ENCODE data around the gene UAP1L1. TPM values are rescaled to one million over a fixed set of nuclear protein-coding genes. Genes with fewer than 3 reads are reported as not detected.

UAP1L1 gene
- total and polyA plus RNA-seq, 9 of the 15 experiments (the other 6 are each of a cell fraction or from before 2014, with no cell fraction given) = 0.20 to 8.6 (median 3.7) TPM

DNA sequence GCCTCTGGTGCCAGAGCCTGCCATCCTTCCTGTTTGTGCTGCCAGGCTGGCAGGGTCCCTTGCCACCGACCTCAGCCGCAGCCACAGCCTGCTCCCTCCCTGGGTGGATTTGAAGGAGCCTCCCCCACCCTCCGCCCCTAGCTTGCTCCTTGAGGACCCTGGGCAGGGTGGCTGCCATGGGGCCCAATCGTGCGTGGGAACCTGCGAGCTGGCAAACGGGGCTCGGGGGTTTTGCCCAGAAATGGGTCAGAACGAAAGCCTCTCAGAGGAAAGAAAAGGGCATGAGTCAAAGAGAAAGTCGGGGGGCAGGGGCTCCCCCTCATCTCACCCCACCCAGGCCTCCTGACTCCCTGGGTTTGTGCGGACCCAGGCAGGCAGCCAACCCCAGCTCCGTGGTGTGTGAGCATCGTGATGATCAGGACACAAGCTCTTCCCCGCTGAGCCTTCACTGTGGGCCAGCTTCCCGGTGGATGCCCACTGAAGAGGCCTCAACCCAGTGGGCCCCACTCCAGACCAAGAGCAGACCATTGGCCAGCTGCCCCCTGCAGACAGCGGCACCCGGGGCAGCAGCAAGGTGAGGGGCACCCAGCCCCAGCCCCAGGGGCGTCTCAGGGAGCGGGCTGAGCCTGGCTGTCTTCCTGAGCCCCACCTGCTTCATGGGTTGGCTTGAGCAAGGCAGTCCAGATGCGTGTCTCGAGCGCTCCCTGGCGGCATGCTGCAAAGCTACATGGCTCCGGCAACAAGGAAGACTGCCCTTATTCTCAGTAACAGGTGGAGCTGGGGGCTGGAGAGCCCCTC is 42.4 kb upstream of the UAP1L1 start (continued):
- TF ChIP-seq, protein P1, sequence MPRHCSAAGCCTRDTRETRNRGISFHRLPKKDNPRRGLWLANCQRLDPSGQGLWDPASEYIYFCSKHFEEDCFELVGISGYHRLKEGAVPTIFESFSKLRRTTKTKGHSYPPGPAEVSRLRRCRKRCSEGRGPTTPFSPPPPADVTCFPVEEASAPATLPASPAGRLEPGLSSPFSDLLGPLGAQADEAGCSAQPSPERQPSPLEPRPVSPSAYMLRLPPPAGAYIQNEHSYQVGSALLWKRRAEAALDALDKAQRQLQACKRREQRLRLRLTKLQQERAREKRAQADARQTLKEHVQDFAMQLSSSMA (CRISPR knock-in tag; IDR thresholded peaks at IDR 0.05) = no peak
- TF ChIP-seq, protein P2, sequence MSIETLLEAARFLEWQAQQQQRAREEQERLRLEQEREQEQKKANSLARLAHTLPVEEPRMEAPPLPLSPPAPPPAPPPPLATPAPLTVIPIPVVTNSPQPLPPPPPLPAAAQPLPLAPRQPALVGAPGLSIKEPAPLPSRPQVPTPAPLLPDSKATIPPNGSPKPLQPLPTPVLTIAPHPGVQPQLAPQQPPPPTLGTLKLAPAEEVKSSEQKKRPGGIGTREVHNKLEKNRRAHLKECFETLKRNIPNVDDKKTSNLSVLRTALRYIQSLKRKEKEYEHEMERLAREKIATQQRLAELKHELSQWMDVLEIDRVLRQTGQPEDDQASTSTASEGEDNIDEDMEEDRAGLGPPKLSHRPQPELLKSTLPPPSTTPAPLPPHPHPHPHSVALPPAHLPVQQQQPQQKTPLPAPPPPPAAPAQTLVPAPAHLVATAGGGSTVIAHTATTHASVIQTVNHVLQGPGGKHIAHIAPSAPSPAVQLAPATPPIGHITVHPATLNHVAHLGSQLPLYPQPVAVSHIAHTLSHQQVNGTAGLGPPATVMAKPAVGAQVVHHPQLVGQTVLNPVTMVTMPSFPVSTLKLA (conservative IDR thresholded peaks at IDR 0.05) = no peak
- TF ChIP-seq HCFC1 (IDR thresholded peaks at IDR 0.05; ENCODE audit: low read depth, low read length) (no peak), NCOA2 (IDR thresholded peaks at IDR 0.05; ENCODE audit: partially characterized antibody in 2 of 2) (no peak), ZNF217 (CRISPR knock-in tag; IDR thresholded peaks at IDR 0.05) (no peak), KDM2B (CRISPR knock-in tag; IDR thresholded peaks at IDR 0.05) (no peak), TCF7 (IDR thresholded peaks at IDR 0.05; ENCODE audit: borderline replicate concordance) (no peak), PYGO2 (tag; IDR thresholded peaks at IDR 0.05) (no peak), CSDE1 (IDR thresholded peaks at IDR 0.05) (no peak), KDM4B (IDR thresholded peaks at IDR 0.05; ENCODE audit: borderline replicate concordance in 2 of 2, low read depth in 1 of 2) (no peak), KHSRP (IDR thresholded peaks at IDR 0.05) (no peak), RFX7 (CRISPR knock-in tag; IDR thresholded peaks at IDR 0.05) (no peak), ARID2 (IDR thresholded peaks at IDR 0.05) (peak; percentile 88), CEBPG (CRISPR knock-in tag; IDR thresholded peaks at IDR 0.05) (no peak; the same call in 1 of the 2 replicates), CEBPG (tag; conservative IDR thresholded peaks at IDR 0.05 in 1 of 2, IDR thresholded peaks at IDR 0.05 in 1 of 2) (no peak), ZNF764 (CRISPR knock-in tag; IDR thresholded peaks at IDR 0.05; ENCODE audit: low read depth) (no peak), ZBTB17 (CRISPR knock-in tag; IDR thresholded peaks at IDR 0.05) (no peak), BCL6 (CRISPR knock-in tag; IDR thresholded peaks at IDR 0.05) (no peak), SREBF2 (CRISPR knock-in tag; IDR thresholded peaks at IDR 0.05) (no peak)
- TF ChIP-seq, protein P3, sequence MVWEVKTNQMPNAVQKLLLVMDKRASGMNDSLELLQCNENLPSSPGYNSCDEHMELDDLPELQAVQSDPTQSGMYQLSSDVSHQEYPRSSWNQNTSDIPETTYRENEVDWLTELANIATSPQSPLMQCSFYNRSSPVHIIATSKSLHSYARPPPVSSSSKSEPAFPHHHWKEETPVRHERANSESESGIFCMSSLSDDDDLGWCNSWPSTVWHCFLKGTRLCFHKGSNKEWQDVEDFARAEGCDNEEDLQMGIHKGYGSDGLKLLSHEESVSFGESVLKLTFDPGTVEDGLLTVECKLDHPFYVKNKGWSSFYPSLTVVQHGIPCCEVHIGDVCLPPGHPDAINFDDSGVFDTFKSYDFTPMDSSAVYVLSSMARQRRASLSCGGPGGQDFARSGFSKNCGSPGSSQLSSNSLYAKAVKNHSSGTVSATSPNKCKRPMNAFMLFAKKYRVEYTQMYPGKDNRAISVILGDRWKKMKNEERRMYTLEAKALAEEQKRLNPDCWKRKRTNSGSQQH (CRISPR knock-in tag; IDR thresholded peaks at IDR 0.05) = no peak
- TF ChIP-seq, protein P4, sequence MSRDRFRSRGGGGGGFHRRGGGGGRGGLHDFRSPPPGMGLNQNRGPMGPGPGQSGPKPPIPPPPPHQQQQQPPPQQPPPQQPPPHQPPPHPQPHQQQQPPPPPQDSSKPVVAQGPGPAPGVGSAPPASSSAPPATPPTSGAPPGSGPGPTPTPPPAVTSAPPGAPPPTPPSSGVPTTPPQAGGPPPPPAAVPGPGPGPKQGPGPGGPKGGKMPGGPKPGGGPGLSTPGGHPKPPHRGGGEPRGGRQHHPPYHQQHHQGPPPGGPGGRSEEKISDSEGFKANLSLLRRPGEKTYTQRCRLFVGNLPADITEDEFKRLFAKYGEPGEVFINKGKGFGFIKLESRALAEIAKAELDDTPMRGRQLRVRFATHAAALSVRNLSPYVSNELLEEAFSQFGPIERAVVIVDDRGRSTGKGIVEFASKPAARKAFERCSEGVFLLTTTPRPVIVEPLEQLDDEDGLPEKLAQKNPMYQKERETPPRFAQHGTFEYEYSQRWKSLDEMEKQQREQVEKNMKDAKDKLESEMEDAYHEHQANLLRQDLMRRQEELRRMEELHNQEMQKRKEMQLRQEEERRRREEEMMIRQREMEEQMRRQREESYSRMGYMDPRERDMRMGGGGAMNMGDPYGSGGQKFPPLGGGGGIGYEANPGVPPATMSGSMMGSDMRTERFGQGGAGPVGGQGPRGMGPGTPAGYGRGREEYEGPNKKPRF (IDR thresholded peaks at IDR 0.05; ENCODE audit: low read depth, low read length) = no peak
- TF ChIP-seq, protein P5, sequence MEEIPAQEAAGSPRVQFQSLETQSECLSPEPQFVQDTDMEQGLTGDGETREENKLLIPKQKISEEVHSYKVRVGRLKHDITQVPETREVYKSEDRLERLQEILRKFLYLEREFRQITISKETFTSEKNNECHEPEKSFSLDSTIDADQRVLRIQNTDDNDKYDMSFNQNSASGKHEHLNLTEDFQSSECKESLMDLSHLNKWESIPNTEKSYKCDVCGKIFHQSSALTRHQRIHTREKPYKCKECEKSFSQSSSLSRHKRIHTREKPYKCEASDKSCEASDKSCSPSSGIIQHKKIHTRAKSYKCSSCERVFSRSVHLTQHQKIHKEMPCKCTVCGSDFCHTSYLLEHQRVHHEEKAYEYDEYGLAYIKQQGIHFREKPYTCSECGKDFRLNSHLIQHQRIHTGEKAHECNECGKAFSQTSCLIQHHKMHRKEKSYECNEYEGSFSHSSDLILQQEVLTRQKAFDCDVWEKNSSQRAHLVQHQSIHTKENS (CRISPR knock-in tag; IDR thresholded peaks at IDR 0.05) = no peak

Measured in K562 (cell line).